ENCODE measurements around the gene CHAT. TPM values are rescaled to one million over a fixed set of nuclear protein-coding genes. Genes with fewer than 3 reads are reported as not detected.

Gene CHAT
- polyA plus RNA-seq, 1 donor from 2014 or later: not detected

- TF ChIP-seq TAF1 (IDR thresholded peaks at IDR 0.05; ENCODE audit: low read depth): no peak
Observed at GRCh38 chr10:49644035-49644646, 30.3 kb downstream of the CHAT start (continued).

GRCh38 chr10:49645417-49645816, 31.6 kb downstream of the CHAT start:
- Histone ChIP-seq H3K9me3 (ENCODE audit: low read length) (no peaks in the 10 kb centered on the region), H3F3A (ENCODE audit: insufficient read depth, low read length, poor library complexity, severe bottlenecking) (no peaks in the 10 kb centered on the region), H3K27me3 (ENCODE audit: insufficient read depth, low read depth, low read length) (no peaks in the 10 kb centered on the region), H3K4me3 (ENCODE audit: low read length) (no peak overlapping the region), H3K27ac (ENCODE audit: low read length) (no peak overlapping the region), H3K36me3 (ENCODE audit: insufficient read depth, low read length) (no peaks in the 10 kb centered on the region), H4K20me1 (ENCODE audit: insufficient read depth) (no peaks in the 10 kb centered on the region), H3K9ac (ENCODE audit: low read length) (no peak overlapping the region), H2AFZ (ENCODE audit: low read depth, low read length) (no peak overlapping the region), H3K79me2 (replicated peaks; ENCODE audit: insufficient read depth, low read length) (no peaks in the 10 kb centered on the region), H3K4me2 (ENCODE audit: low read length) (no peak overlapping the region), H3K9me2 (ENCODE audit: insufficient read depth, low read length) (no peaks in the 10 kb centered on the region)
- no peak for TF ChIP-seq CTCF (IDR thresholded peaks at IDR 0.05; ENCODE audit: poor library complexity, severe bottlenecking)
- no peak for TF ChIP-seq SMC3 (conservative IDR thresholded peaks at IDR 0.05; ENCODE audit: poor library complexity)
- TF ChIP-seq RAD21 (conservative IDR thresholded peaks at IDR 0.05): no peak
- no peak for TF ChIP-seq REST (IDR thresholded peaks at IDR 0.05; ENCODE audit: borderline replicate concordance)
- TF ChIP-seq MXI1 (conservative IDR thresholded peaks at IDR 0.05; ENCODE audit: poor library complexity, severe bottlenecking): no peak
- TF ChIP-seq TAF1 (IDR thresholded peaks at IDR 0.05; ENCODE audit: low read depth): no peak
- TF ChIP-seq POLR2AphosphoS5 (IDR thresholded peaks at IDR 0.05): no peak
- TF ChIP-seq EZH2 (IDR thresholded peaks at IDR 0.05; ENCODE audit: borderline replicate concordance, insufficient read depth, low read length, poor library complexity, severe bottlenecking): no peak
- TF ChIP-seq EP300 (conservative IDR thresholded peaks at IDR 0.05; ENCODE audit: poor library complexity, severe bottlenecking): no peak

GRCh38 chr10:49645871-49646870, 32.3 kb downstream of the CHAT start:
- H3K4me2 ChIP-seq (ENCODE audit: low read length): no peak overlapping the region
- no peak overlapping the region for H3K9ac ChIP-seq (ENCODE audit: low read length)
- no peak overlapping the region for H3K4me3 ChIP-seq (ENCODE audit: low read length)
- H3K9me2 ChIP-seq (ENCODE audit: insufficient read depth, low read length): no peaks in the 10 kb centered on the region
- H2AFZ ChIP-seq (ENCODE audit: low read depth, low read length): no peak overlapping the region
- H3K27ac ChIP-seq (ENCODE audit: low read length): no peak overlapping the region
- no peaks in the 10 kb centered on the region for H4K20me1 ChIP-seq (ENCODE audit: insufficient read depth)
- H3K9me3 ChIP-seq (ENCODE audit: low read length): no peaks in the 10 kb centered on the region
- no peaks in the 10 kb centered on the region for H3F3A ChIP-seq (ENCODE audit: insufficient read depth, low read length, poor library complexity, severe bottlenecking)
- TF ChIP-seq SMC3 (conservative IDR thresholded peaks at IDR 0.05; ENCODE audit: poor library complexity): no peak
- TF ChIP-seq RAD21 (conservative IDR thresholded peaks at IDR 0.05): no peak
- no peak for TF ChIP-seq TAF1 (IDR thresholded peaks at IDR 0.05; ENCODE audit: low read depth)
- no peak for TF ChIP-seq MXI1 (conservative IDR thresholded peaks at IDR 0.05; ENCODE audit: poor library complexity, severe bottlenecking)
- TF ChIP-seq EZH2 (IDR thresholded peaks at IDR 0.05; ENCODE audit: borderline replicate concordance, insufficient read depth, low read length, poor library complexity, severe bottlenecking): no peak
- H3K79me2 ChIP-seq (replicated peaks; ENCODE audit: insufficient read depth, low read length): no peaks in the 10 kb centered on the region
- no peaks in the 10 kb centered on the region for H3K27me3 ChIP-seq (ENCODE audit: insufficient read depth, low read depth, low read length)
- H3K36me3 ChIP-seq (ENCODE audit: insufficient read depth, low read length): no peaks in the 10 kb centered on the region

Measured in neural cell (in vitro differentiated cells).